ENCODE measurements around the gene LRRC49.

The LRRC49 gene

DNA sequence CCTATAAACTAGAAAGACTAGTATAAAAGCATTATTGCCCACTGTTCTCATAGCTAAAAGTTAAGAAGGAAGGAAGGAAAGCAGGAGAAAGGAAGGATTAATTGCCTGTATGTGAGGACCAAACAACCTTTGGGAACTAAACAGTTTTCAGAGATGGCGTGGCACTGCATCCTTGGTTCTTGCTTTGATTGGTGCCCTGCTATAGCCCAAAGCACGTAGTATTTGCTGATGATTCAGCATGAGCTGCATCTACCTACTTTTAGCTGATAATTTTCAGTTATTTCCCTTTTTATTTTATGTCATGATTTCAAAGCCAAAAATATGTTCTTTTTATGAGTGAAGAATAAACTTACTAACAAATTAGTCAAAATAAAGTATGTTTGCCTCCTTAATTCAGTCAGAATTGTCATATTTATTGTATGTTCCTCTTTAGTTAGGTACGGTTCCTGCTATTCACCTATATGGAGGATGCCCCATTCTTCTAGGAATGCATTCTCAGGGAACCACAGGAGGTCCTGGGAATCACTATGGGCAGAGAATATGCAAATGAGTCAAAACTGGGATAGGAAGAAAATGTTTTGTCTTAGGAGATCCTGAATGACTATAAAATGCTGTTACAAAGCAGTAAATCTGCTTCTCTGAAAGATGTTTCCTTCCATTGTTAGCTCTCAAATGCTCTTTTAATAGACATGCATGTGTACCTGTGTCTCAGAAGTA is 157.2 kb downstream of the LRRC49 start:
- H3K4me3 ChIP-seq (ENCODE audit: low read depth, low read length): no peak overlapping the region
- TF ChIP-seq, protein P1, sequence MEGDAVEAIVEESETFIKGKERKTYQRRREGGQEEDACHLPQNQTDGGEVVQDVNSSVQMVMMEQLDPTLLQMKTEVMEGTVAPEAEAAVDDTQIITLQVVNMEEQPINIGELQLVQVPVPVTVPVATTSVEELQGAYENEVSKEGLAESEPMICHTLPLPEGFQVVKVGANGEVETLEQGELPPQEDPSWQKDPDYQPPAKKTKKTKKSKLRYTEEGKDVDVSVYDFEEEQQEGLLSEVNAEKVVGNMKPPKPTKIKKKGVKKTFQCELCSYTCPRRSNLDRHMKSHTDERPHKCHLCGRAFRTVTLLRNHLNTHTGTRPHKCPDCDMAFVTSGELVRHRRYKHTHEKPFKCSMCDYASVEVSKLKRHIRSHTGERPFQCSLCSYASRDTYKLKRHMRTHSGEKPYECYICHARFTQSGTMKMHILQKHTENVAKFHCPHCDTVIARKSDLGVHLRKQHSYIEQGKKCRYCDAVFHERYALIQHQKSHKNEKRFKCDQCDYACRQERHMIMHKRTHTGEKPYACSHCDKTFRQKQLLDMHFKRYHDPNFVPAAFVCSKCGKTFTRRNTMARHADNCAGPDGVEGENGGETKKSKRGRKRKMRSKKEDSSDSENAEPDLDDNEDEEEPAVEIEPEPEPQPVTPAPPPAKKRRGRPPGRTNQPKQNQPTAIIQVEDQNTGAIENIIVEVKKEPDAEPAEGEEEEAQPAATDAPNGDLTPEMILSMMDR (IDR thresholded peaks at IDR 0.05; ENCODE audit: borderline replicate concordance, insufficient read depth, low read depth, low read length): no peak

GRCh38 chr15:71050461-71050860 is 157.8 kb downstream of the LRRC49 start:
- TF ChIP-seq, protein P1 (IDR thresholded peaks at IDR 0.05; ENCODE audit: borderline replicate concordance, insufficient read depth, low read depth, low read length): no peak
- H3K4me3 ChIP-seq (ENCODE audit: low read depth, low read length): no peak overlapping the region

DNA sequence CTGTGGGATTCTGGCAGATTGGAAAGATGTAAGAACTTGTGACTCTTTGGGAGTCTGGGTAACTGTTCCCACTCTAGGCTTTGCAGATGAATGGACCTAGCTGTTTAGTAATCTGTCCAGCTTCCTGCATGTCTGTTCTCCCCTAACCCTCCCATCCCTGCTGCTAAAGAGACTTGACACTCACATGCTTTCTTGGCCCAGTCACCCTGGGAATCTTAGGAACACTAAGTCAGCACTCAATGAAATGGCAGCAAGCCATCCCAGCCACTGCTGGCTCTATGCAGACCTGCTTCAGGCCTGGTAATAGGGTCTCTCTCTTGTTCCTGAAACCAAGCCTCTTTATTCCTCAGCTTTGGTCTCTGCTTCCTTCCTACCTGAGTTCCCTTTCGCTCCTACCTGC is 158.9 kb downstream of the LRRC49 start:
- TF ChIP-seq, protein P1 (IDR thresholded peaks at IDR 0.05; ENCODE audit: borderline replicate concordance, insufficient read depth, low read depth, low read length): no peak
- no peak overlapping the region for H3K4me3 ChIP-seq (ENCODE audit: low read depth, low read length)

DNA sequence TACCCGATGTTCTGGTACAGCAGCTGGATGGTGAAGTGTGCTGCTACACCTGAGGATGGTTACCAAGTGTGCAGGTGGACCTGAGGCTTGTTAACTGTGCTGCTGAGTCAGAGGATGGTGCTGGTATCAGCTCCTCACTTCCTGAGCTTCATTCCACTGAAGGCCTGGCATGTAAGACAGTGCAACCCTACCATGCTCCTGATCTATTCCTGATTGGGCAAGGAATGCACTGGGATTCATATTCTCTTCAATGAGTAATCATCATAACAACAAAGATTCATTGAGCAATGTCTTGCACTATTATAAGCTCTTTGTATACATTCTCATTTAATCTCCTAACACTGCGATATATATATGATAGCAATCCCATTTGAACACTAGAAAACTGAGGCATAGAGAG is 159.7 kb downstream of the LRRC49 start:
- no peak overlapping the region for H3K4me3 ChIP-seq (ENCODE audit: low read depth, low read length)
- TF ChIP-seq, protein P1 (IDR thresholded peaks at IDR 0.05; ENCODE audit: borderline replicate concordance, insufficient read depth, low read depth, low read length): no peak

DNA sequence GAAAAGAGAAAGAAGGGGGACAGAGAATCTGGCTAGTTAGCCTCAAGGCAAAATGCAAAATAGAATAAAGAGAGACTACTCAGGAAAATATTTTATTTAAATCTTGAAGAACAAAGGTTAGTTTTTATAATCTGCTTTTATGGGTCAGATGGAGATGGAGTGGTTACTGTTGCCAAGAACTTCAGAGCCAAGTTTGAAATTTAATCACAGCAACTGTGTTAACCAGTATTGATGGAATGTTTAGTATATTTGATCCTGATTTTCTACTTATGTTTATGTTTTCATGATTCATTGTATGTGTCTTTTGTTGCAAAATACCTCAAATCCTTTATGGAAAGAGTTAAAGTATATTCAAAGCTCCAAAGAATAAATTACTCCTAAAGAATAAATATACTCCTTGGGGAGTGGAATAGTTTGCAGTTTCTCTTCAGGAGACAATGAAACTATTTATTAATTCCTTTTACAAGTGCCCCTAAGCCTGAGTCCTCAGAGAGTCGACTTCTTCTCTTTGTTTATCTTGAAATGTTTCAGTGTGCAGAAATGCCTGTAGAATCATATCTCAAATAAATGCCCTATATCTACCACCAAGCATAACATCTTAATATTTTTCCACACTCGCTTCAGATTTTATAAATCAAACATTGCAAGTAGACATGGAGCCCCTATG is 161.8 kb downstream of the LRRC49 start:
- H3K4me3 ChIP-seq (ENCODE audit: low read depth, low read length): no peak overlapping the region
- TF ChIP-seq, protein P1 (IDR thresholded peaks at IDR 0.05; ENCODE audit: borderline replicate concordance, insufficient read depth, low read depth, low read length): no peak

- TF ChIP-seq, protein P1 (IDR thresholded peaks at IDR 0.05; ENCODE audit: borderline replicate concordance, insufficient read depth, low read depth, low read length): no peak
Observed at GRCh38 chr15:71055461-71055860, 162.8 kb downstream of the LRRC49 start.

GRCh38 chr15:71056111-71056510 is 163.5 kb downstream of the LRRC49 start:
- no peak overlapping the region for H3K4me3 ChIP-seq (ENCODE audit: low read depth, low read length)
- TF ChIP-seq, protein P1 (IDR thresholded peaks at IDR 0.05; ENCODE audit: borderline replicate concordance, insufficient read depth, low read depth, low read length): no peak

More at GRCh38 chr15:71055461-71055860, 162.8 kb downstream of the LRRC49 start:
- H3K4me3 ChIP-seq (ENCODE audit: low read depth, low read length): no peak overlapping the region

Measured in GM12875 (cell line).